Measurements from ENCODE around the gene PIEZO1.

DNA sequence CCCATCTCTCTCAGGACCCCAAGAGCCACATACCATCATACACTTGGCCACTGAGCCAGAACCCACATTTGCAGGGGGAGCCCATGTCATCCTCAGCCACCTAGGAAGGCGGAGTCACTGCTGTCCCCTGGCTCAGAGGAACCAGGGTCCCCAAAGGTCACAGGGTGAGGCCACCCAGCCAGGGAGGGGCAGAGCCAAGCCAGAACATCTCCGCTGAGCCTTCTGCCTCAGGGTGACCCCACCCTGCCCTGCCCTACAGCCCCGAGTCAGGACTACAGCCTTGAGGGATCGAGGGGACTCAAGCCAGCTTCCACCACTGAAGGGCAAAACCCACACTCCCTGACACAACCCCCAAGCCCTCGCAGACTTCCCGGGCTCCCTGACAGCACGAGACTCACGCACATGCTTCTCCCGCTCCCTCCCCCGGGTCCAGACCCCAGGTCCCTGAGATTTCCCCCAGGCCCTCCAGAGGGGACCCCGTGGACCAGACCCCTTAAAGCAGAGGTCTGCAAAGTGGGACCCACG, 17.4 kb downstream of the PIEZO1 start:
- TF ChIP-seq POLR2A (IDR thresholded peaks at IDR 0.05) = no peak
- TF ChIP-seq, protein P1, sequence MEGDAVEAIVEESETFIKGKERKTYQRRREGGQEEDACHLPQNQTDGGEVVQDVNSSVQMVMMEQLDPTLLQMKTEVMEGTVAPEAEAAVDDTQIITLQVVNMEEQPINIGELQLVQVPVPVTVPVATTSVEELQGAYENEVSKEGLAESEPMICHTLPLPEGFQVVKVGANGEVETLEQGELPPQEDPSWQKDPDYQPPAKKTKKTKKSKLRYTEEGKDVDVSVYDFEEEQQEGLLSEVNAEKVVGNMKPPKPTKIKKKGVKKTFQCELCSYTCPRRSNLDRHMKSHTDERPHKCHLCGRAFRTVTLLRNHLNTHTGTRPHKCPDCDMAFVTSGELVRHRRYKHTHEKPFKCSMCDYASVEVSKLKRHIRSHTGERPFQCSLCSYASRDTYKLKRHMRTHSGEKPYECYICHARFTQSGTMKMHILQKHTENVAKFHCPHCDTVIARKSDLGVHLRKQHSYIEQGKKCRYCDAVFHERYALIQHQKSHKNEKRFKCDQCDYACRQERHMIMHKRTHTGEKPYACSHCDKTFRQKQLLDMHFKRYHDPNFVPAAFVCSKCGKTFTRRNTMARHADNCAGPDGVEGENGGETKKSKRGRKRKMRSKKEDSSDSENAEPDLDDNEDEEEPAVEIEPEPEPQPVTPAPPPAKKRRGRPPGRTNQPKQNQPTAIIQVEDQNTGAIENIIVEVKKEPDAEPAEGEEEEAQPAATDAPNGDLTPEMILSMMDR (IDR thresholded peaks at IDR 0.05) = no peak

Data from lower leg skin (tissue), 3 donors.